HG02678 (cell line): ENCODE measurements around the gene ERF.

Experiments used
- ATAC-seq: cut with Tn5 transposase; IDR thresholded peaks from one replicate; pipeline ENCODE4 v1.9.1; 2021; ENCODE audit warnings: mild to moderate bottlenecking, moderate library complexity; ENCODE audit not compliant: unreplicated experiment

The ERF gene

GRCh38 chr19:42219812-42220750 is 34.8 kb downstream of the ERF start, which contains the start of gene ZNF526:
ZNF526 (plus strand) TSS chr19:42220312; CDS start chr19:42224404, 4,092 bp downstream.
- peak; percentile 75 for ATAC-seq

GRCh38 chr19:42217520-42218437 is 37.1 kb downstream of the ERF start, which contains the start of gene DEDD2:
DEDD2 (minus strand) TSS chr19:42217677; CDS start chr19:42217007, 670 bp downstream.
- ATAC-seq = peak; percentile 75

GRCh38 chr19:42216653-42217519 is 38.0 kb downstream of the ERF start:
- ATAC-seq = peak; percentile 0

- ATAC-seq = no peak
Observed at GRCh38 chr19:42214810-42215485, 40.0 kb downstream of the ERF start.

GRCh38 chr19:42212886-42213285 is 42.0 kb downstream of the ERF start:
- no peak for ATAC-seq

- no peak for ATAC-seq
Observed at GRCh38 chr19:42208612-42209011, 46.3 kb downstream of the ERF start.

- ATAC-seq = no peak
Observed at GRCh38 chr19:42207767-42208271, 47.1 kb downstream of the ERF start.

GRCh38 chr19:42206871-42207755 is 47.8 kb downstream of the ERF start:
- no peak for ATAC-seq

GRCh38 chr19:42204664-42205063 is 50.3 kb downstream of the ERF start:
- no peak for ATAC-seq

GRCh38 chr19:42203700-42204099 is 51.2 kb downstream of the ERF start:
- ATAC-seq = no peak

GRCh38 chr19:42202290-42202880 is 52.5 kb downstream of the ERF start:
- no peak for ATAC-seq

- ATAC-seq = peak; percentile 44
Observed at GRCh38 chr19:42201489-42202289, 53.2 kb downstream of the ERF start.

- ATAC-seq = no peak
Observed at GRCh38 chr19:42200116-42200715, 54.7 kb downstream of the ERF start.

GRCh38 chr19:42199440-42200115 is 55.4 kb downstream of the ERF start:
- ATAC-seq = peak; percentile 46

- peak; percentile 49 for ATAC-seq
Observed at GRCh38 chr19:42198676-42199439, 56.1 kb downstream of the ERF start.
